Nephron progenitor cell (in vitro differentiated cells): ENCODE data around the gene PLEKHM3.

ENCODE experiments used
- DNase-seq: peaks from one replicate; pipeline ENCODE4 v3.0.0; 2021
- H3K27ac Mint-ChIP-seq: 2 replicates; pipeline ENCODE4 v1.8.0; 2021; ENCODE audit warnings: mild to moderate bottlenecking, moderate library complexity, mixed read lengths
- H3K27me3 Mint-ChIP-seq: 2 replicates; pipeline ENCODE4 v1.8.0; 2021; ENCODE audit warnings: mild to moderate bottlenecking, low read depth, mixed read lengths; ENCODE audit not compliant: poor library complexity
- H3K36me3 Mint-ChIP-seq: 2 replicates; pipeline ENCODE4 v1.8.0; 2021; ENCODE audit warnings: low read depth, mixed read lengths
- H3K4me1 Mint-ChIP-seq: 2 replicates; pipeline ENCODE4 v1.8.0; 2021; ENCODE audit warnings: mixed read lengths
- H3K4me3 Mint-ChIP-seq: 2 replicates; pipeline ENCODE4 v1.8.0; 2021; ENCODE audit warnings: mild to moderate bottlenecking, moderate library complexity, mixed read lengths
- H3K9me3 Mint-ChIP-seq: 2 replicates; pipeline ENCODE4 v1.8.0; 2021; ENCODE audit warnings: mild to moderate bottlenecking, moderate library complexity, mixed read lengths
- TF ChIP-seq, protein P1 (sequence below): fragments of 200-600 bp; sonication (generic); IDR thresholded peaks from 2 replicates; pipeline ENCODE4 v1.5.0; 2021; ENCODE audit warnings: antibody characterized with exemption

PLEKHM3 gene

DNA sequence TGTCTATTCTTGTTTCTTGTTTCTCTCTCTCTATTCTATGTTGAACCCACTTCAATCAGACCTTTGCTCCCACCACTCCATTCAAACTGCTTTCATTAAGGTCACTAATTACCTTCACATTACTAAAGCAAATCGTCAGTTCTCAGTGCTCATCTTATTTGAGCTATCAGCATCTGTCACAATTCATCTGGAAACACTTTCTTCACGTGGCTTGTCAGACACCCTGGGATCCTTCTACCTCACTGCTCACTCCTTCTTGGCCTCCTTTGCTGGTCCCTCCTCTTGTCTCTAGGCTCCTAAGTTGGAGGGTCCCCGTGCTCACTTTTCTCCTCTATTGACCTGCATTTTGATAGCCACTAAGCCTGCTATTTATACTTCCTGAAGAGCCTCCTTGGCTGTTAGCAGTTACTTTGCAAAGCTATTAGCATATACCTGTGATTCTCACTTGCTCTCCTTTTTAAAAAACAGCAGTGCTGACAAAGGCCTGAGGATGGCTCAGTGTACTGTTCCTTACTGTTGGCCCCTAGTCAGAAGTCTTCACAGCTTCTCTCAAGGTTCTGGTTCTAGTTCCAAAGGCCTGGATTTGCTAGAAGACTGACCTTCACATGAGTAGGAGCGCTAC, 80.2 kb downstream of the PLEKHM3 start:
- Mint-ChIP-seq H3K27me3 (peaks cover 16% of the 10 kb centered on the region), H3K27ac (no peak overlapping the region), H3K4me3 (no peak overlapping the region), H3K36me3 (peaks cover 17% of the 10 kb centered on the region), H3K4me1 (no peaks in the 10 kb centered on the region), H3K9me3 (no peaks in the 10 kb centered on the region)
- TF ChIP-seq, protein P1, sequence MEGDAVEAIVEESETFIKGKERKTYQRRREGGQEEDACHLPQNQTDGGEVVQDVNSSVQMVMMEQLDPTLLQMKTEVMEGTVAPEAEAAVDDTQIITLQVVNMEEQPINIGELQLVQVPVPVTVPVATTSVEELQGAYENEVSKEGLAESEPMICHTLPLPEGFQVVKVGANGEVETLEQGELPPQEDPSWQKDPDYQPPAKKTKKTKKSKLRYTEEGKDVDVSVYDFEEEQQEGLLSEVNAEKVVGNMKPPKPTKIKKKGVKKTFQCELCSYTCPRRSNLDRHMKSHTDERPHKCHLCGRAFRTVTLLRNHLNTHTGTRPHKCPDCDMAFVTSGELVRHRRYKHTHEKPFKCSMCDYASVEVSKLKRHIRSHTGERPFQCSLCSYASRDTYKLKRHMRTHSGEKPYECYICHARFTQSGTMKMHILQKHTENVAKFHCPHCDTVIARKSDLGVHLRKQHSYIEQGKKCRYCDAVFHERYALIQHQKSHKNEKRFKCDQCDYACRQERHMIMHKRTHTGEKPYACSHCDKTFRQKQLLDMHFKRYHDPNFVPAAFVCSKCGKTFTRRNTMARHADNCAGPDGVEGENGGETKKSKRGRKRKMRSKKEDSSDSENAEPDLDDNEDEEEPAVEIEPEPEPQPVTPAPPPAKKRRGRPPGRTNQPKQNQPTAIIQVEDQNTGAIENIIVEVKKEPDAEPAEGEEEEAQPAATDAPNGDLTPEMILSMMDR = no peak
- no peak for DNase-seq

DNA sequence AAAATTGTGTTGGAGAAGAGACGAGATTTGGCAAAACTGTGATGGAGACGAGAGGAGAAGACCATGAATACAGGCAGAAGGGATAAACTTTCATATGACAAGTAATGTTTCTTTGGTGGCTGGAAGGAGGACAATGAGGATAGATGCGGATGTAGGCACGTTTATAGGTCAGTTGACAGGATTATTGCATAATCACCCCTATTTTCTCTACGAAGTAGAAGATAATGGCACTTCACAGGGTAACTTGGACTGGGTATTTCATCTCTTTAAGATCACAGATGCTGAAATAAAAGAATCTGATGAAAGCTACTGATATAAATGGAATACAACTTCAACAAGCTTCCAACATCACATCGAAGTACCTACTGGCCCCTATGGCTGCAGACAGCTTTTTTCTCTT, 81.0 kb downstream of the PLEKHM3 start:
- Mint-ChIP-seq H3K9me3 (no peaks in the 10 kb centered on the region), H3K4me3 (no peak overlapping the region), H3K4me1 (no peaks in the 10 kb centered on the region), H3K36me3 (peaks cover 17% of the 10 kb centered on the region), H3K27ac (no peak overlapping the region), H3K27me3 (peaks cover 21% of the 10 kb centered on the region)
- TF ChIP-seq, protein P1 = no peak
- no peak for DNase-seq

DNA sequence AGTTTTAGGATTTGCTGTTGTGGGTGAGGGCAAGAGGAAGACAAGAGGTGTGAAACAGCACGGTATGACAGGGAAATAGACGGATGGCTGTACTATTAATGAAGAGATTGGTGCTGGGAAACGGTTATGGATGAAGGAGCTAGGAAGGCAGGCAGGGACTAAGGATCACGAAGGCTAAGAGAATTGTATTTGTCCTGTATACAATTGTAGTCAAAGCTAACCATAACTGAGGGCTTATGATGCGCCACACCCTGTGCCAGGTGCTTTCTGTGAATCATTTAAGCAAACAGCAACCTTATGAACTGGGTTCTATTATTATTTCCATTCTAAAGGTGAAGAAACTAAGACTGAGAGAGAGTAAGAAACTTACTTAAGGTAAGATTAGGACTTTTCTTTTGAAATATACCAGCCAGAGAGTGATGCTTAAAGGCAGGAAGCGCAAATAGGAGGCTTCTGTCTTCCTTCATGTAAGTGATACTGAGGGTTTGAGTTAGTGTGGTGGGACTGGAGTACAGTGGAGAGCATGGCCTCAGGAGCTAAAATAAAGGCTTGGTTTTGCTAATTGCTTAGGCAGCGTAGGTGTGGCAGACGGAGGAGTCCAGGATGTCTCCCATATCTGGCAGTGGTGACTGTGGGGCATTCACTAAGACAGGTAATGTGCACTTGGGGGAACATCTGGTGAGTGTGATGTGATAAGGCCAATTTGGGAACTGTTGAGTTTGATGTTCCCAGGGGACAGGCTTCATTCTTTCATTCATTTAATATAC, 85.8 kb downstream of the PLEKHM3 start:
- DNase-seq = no peak
- no peaks in the 10 kb centered on the region for H3K9me3 Mint-ChIP-seq
- TF ChIP-seq, protein P1 = no peak
- no peak overlapping the region for H3K4me3 Mint-ChIP-seq
- peaks cover 27% of the 10 kb centered on the region for H3K27me3 Mint-ChIP-seq
- H3K27ac Mint-ChIP-seq = no peak overlapping the region
- peaks cover 10% of the 10 kb centered on the region for H3K36me3 Mint-ChIP-seq
- no peaks in the 10 kb centered on the region for H3K4me1 Mint-ChIP-seq

DNA sequence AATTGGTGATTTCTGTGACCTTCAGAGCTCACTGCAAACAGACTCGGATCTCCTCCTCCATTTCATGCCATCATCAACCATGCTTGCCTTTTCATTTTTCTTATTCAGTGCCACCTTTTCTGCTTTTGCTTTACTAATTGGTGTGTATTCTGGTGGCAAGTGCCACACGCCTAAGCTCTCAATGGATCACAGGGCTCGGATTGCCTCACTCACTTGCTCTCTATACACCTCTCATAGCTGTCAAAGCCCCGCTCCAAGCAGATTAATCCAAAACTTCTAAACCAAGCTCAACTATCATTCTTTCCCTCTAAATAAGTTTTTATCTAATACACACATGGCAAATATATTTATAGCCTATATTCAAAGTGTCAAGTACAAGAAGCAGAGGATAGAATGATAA, 86.4 kb downstream of the PLEKHM3 start:
- peaks cover 6% of the 10 kb centered on the region for H3K36me3 Mint-ChIP-seq

DNA sequence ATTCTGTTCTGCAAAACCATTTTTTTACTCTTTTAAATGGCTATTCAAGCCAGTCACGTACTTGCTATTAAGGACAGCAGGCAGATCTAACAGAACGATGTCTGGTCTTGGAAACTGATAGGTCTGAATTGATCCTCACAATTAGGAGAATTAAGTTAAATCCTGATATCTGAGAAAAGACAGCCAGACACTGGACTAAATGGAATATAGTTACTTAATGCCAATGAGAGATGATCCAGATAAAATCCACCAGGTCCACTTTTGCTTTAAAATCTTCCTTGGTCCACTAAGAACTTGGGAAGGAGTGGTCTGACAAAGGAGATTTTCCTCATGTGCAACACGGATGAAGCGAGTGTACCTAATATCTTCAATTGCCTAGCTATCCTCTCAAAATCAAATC, 86.9 kb downstream of the PLEKHM3 start:
- peaks cover 4% of the 10 kb centered on the region for H3K36me3 Mint-ChIP-seq
- H3K4me1 Mint-ChIP-seq = no peaks in the 10 kb centered on the region
- no peak for DNase-seq
- H3K4me3 Mint-ChIP-seq = no peak overlapping the region
- peaks cover 27% of the 10 kb centered on the region for H3K27me3 Mint-ChIP-seq
- TF ChIP-seq, protein P1 = no peak
- H3K27ac Mint-ChIP-seq = no peak overlapping the region
- no peaks in the 10 kb centered on the region for H3K9me3 Mint-ChIP-seq

More for the DNA sequence above, 86.4 kb downstream of the PLEKHM3 start:
- TF ChIP-seq, protein P1 = no peak
- peaks cover 27% of the 10 kb centered on the region for H3K27me3 Mint-ChIP-seq
- DNase-seq = no peak
- no peak overlapping the region for H3K27ac Mint-ChIP-seq
- H3K4me3 Mint-ChIP-seq = no peak overlapping the region
- H3K4me1 Mint-ChIP-seq = no peaks in the 10 kb centered on the region
- no peaks in the 10 kb centered on the region for H3K9me3 Mint-ChIP-seq
